Measurements from ENCODE around the gene PPP2R2C.

Gene PPP2R2C

GRCh38 chr4:6365545-6366086, 106.8 kb downstream of the PPP2R2C start:
- DNase-seq (ENCODE audit: low spot score) = no peak
- TF ChIP-seq CTCF (IDR thresholded peaks at IDR 0.05; ENCODE audit: extremely low read depth, missing control alignments) = no peak

GRCh38 chr4:6364581-6364980, 107.8 kb downstream of the PPP2R2C start:
- no peak for DNase-seq (ENCODE audit: low spot score)
- TF ChIP-seq CTCF (IDR thresholded peaks at IDR 0.05; ENCODE audit: extremely low read depth, missing control alignments) = no peak

GRCh38 chr4:6364146-6364545, 108.3 kb downstream of the PPP2R2C start:
- DNase-seq (ENCODE audit: low spot score) = no peak
- TF ChIP-seq CTCF (IDR thresholded peaks at IDR 0.05; ENCODE audit: extremely low read depth, missing control alignments) = no peak

- peak; percentile 49 for DNase-seq (ENCODE audit: low spot score)
- TF ChIP-seq CTCF (IDR thresholded peaks at IDR 0.05; ENCODE audit: extremely low read depth, missing control alignments) = no peak
These were observed 109.5 kb downstream of the PPP2R2C start for GRCh38 chr4:6362896-6363295.

- DNase-seq (ENCODE audit: low spot score) = no peak
- TF ChIP-seq CTCF (IDR thresholded peaks at IDR 0.05; ENCODE audit: extremely low read depth, missing control alignments) = no peak
These were observed 110.0 kb downstream of the PPP2R2C start for GRCh38 chr4:6362243-6362885.

GRCh38 chr4:6361076-6361784, 111.2 kb downstream of the PPP2R2C start:
- no peak for TF ChIP-seq CTCF (IDR thresholded peaks at IDR 0.05; ENCODE audit: extremely low read depth, missing control alignments)
- no peak for DNase-seq (ENCODE audit: low spot score)

GRCh38 chr4:6360385-6360784, 112.0 kb downstream of the PPP2R2C start:
- DNase-seq (ENCODE audit: low spot score) = no peak

More at GRCh38 chr4:6360385-6360784, 112.0 kb downstream of the PPP2R2C start:
- TF ChIP-seq CTCF (IDR thresholded peaks at IDR 0.05; ENCODE audit: extremely low read depth, missing control alignments) = no peak

All from GM20000 (cell line).